Measurements from ENCODE around the gene MCAM. TPM values are rescaled to one million over a fixed set of nuclear protein-coding genes. Genes with fewer than 3 reads are reported as not detected.

MCAM gene
- total and polyA plus RNA-seq, 2 experiments from 2014 or later = 8.6 to 40.4 TPM

DNA sequence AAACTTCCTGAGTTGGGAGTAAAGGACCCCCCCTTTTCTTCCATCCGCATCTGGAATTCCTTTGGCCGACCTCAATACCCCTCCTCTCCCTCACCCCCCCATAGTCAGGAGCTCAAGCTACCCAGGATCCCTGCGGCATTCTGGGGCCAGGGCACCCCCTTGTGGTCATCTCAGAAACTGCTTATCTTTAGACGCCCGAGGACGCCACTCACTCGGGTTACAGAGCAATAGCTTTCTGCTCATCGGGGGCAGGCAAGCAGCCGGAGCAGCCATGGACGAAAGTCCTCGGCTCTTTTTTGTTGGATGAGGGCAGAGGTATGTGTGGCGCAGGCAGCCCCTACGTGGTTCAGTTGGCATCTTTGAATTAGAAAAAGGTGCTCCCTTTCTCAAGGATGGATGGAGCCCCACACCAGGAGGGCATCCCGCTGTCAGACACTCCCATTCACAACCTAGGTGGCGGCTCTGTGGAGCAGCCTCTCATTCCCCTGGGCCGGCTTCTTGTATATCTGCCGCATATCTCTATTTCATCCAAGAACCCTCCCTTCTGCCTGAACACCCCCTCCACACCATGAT lies 21.5 kb upstream of the MCAM start:
- H3K9me3 ChIP-seq (ENCODE audit: low read depth) = no peaks in the 10 kb centered on the region
- peaks cover 9% of the 10 kb centered on the region; the same call in 1 of the 2 replicates for H3F3A ChIP-seq (ENCODE audit: insufficient read depth)
- DNase-seq = peak; percentile 81
- H4K20me1 ChIP-seq (ENCODE audit: insufficient read depth) = no peaks in the 10 kb centered on the region
- no peaks in the 10 kb centered on the region for H3K36me3 ChIP-seq (ENCODE audit: low read depth)
- peaks cover 29% of the 10 kb centered on the region; the same call in 1 of the 2 replicates for H3K4me1 ChIP-seq (ENCODE audit: insufficient read depth)
- 26 to 31% methylated on average over 17 of the region's 17 CpGs for WGBS, 2 experiments (ENCODE audit: low coverage in 1 of 2, low lambda C conversion rate in 2 of 2, missing lambda C conversion rate in 2 of 2)
- no peaks in the 10 kb centered on the region for H3K9me2 ChIP-seq (ENCODE audit: insufficient read depth)
- no peaks in the 10 kb centered on the region for H3K27me3 ChIP-seq (replicated peaks; ENCODE audit: insufficient read depth)
- H3K9ac ChIP-seq = no peak overlapping the region
- H3K27ac ChIP-seq = peak overlapping the region; percentile 30
- no peak overlapping the region for H2AFZ ChIP-seq
- H3K4me3 ChIP-seq = peak overlapping the region; percentile 45; the same call in 1 of the 2 replicates
- TF ChIP-seq EZH2 (IDR thresholded peaks at IDR 0.05; ENCODE audit: insufficient read depth, poor library complexity, severe bottlenecking) (no peak), EZH2phosphoT487 (IDR thresholded peaks at IDR 0.05; ENCODE audit: insufficient read depth, low read depth) (no peak)
- in situ Hi-C loops (cut with MboI) = no loop called here
- H3K4me2 ChIP-seq (ENCODE audit: unreplicated experiment) = peak overlapping the region; percentile 64
- H3K79me2 ChIP-seq (ENCODE audit: insufficient read depth) = peaks cover 28% of the 10 kb centered on the region

DNA sequence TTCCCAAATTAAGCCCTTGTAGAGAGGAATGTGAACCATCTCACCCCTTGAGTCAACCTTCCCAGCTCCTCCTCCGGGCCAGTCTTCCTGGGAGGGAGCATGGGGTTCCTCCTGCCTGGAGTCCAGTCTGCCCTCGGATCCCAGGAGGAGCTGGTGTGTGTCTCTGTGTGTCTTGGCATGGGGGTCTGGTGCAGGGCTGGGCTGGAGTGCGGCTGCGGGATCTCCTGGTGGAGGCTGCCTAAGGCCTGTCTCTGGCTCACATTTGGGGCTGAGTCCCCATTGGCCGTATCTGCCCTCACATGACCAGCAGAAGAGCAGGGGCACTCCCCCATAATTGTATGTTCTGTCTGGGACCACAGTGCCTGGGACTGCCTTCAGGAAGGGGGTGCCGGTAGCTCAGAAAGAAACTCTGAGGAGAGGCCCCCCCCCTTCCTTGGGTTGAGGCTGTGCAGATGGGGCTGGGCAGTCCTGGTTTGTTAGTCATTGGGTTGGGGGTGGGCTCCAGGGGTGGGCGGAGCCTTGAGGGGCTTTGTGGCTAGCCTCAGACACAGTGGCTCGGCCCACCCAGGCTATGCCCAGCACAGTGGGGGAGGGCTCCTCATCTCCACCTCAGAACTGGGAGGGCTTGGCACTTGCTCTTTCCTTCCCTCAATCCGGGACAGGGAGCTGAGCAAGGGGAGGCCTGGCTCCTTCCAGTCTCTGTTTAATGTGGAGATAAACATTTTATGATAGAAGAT lies 20.8 kb upstream of the MCAM start:
- H3K27ac ChIP-seq = peak overlapping the region; percentile 30
- peak overlapping the region; percentile 64 for H3K4me2 ChIP-seq (ENCODE audit: unreplicated experiment)
- no peaks in the 10 kb centered on the region for H3K9me2 ChIP-seq (ENCODE audit: insufficient read depth)
- in situ Hi-C loops (cut with MboI) = no loop called here
- no peak for TF ChIP-seq EZH2 (IDR thresholded peaks at IDR 0.05; ENCODE audit: insufficient read depth, poor library complexity, severe bottlenecking)
- TF ChIP-seq EZH2phosphoT487 (IDR thresholded peaks at IDR 0.05; ENCODE audit: insufficient read depth, low read depth) = no peak
- peak overlapping the region; percentile 45 for H3K4me3 ChIP-seq
- no peaks in the 10 kb centered on the region for H3K36me3 ChIP-seq (ENCODE audit: low read depth)
- peak; percentile 68 for DNase-seq
- no peaks in the 10 kb centered on the region for H3K9me3 ChIP-seq (ENCODE audit: low read depth)
- WGBS, 2 experiments (ENCODE audit: low coverage in 1 of 2, low lambda C conversion rate in 2 of 2, missing lambda C conversion rate in 2 of 2) = 21 to 35% methylated on average over 7 to 8 of the region's 9 CpGs
- peaks cover 29% of the 10 kb centered on the region; the same call in 1 of the 2 replicates for H3K4me1 ChIP-seq (ENCODE audit: insufficient read depth)
- H4K20me1 ChIP-seq (ENCODE audit: insufficient read depth) = no peaks in the 10 kb centered on the region
- H3K9ac ChIP-seq = peak overlapping the region; percentile 42
- no peaks in the 10 kb centered on the region for H3K27me3 ChIP-seq (replicated peaks; ENCODE audit: insufficient read depth)
- H3F3A ChIP-seq (ENCODE audit: insufficient read depth) = peaks cover 9% of the 10 kb centered on the region; the same call in 1 of the 2 replicates
- H2AFZ ChIP-seq = peak overlapping the region; percentile 41; the same call in 1 of the 2 replicates
- H3K79me2 ChIP-seq (ENCODE audit: insufficient read depth) = peaks cover 28% of the 10 kb centered on the region

DNA sequence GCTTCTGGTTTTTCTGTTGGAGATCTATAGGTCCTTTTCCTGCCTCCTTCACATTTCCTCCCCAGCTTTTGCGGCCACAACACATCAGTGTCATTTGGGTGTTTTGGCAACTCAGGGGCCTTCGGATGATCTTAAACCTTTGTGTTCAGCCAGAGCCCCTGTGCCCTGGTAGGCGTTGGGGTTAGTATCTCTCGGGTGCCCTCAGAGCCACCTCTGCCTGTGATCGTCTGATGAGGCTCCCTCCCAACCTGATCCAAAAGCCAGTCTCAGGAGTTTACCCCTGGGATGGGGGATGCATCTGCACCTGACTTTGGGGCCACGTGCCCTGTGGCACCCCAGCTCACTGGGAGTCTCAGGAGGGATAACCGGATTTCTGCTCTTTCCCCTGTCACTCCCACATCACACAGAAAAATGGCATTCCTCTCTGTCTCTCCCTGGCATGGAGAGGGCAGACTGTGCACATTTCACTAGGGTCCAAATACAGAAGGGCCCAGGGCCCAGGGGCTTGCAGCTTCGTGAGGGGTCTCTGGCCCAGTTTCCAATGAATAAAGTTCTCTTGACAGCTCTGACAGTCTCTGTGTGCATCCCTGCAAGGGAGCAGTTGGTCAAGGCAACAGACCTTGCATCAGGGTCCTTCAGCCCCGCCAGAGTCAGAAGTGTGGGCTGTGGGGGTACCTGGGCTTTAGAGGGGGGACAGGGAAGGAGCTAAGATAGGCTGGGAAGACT lies 20.0 kb upstream of the MCAM start:
- H3K4me1 ChIP-seq (ENCODE audit: insufficient read depth) = peaks cover 29% of the 10 kb centered on the region; the same call in 1 of the 2 replicates
- H4K20me1 ChIP-seq (ENCODE audit: insufficient read depth) = no peaks in the 10 kb centered on the region
- TF ChIP-seq EZH2phosphoT487 (IDR thresholded peaks at IDR 0.05; ENCODE audit: insufficient read depth, low read depth) (no peak), EZH2 (IDR thresholded peaks at IDR 0.05; ENCODE audit: insufficient read depth, poor library complexity, severe bottlenecking) (no peak)
- WGBS, 2 experiments (ENCODE audit: low coverage in 1 of 2, low lambda C conversion rate in 2 of 2, missing lambda C conversion rate in 2 of 2) = 66 to 70% methylated on average over 9 of the region's 9 CpGs
- H3K9me2 ChIP-seq (ENCODE audit: insufficient read depth) = no peaks in the 10 kb centered on the region
- no peaks in the 10 kb centered on the region for H3K36me3 ChIP-seq (ENCODE audit: low read depth)
- peaks cover 9% of the 10 kb centered on the region; the same call in 1 of the 2 replicates for H3F3A ChIP-seq (ENCODE audit: insufficient read depth)
- peak overlapping the region; percentile 41; the same call in 1 of the 2 replicates for H2AFZ ChIP-seq
- peak overlapping the region; percentile 42; the same call in 1 of the 2 replicates for H3K9ac ChIP-seq
- peaks cover 28% of the 10 kb centered on the region for H3K79me2 ChIP-seq (ENCODE audit: insufficient read depth)
- no peaks in the 10 kb centered on the region for H3K27me3 ChIP-seq (replicated peaks; ENCODE audit: insufficient read depth)
- peak overlapping the region; percentile 30; the same call in 1 of the 2 replicates for H3K27ac ChIP-seq
- H3K4me3 ChIP-seq = peak overlapping the region; percentile 45
- no peaks in the 10 kb centered on the region for H3K9me3 ChIP-seq (ENCODE audit: low read depth)
- in situ Hi-C loops (cut with MboI) = no loop called here
- peak overlapping the region; percentile 64 for H3K4me2 ChIP-seq (ENCODE audit: unreplicated experiment)
- DNase-seq = no peak
